ENCODE data around the gene MBOAT1.
A peak's percentile ranks its signal among the peaks of the same experiment; 100 is the strongest.

MBOAT1 gene

GRCh38 chr6:20233007-20233730 is 20.9 kb upstream of the MBOAT1 start:
- DNase-seq, result no peak

GRCh38 chr6:20232188-20232587 is 19.9 kb upstream of the MBOAT1 start:
- no peak for DNase-seq

GRCh38 chr6:20230401-20231119 is 18.3 kb upstream of the MBOAT1 start:
- no peak for DNase-seq

GRCh38 chr6:20229881-20230280 is 17.6 kb upstream of the MBOAT1 start:
- DNase-seq, result no peak

GRCh38 chr6:20227350-20227749 is 15.1 kb upstream of the MBOAT1 start:
- DNase-seq, result no peak

GRCh38 chr6:20223141-20223540 is 10.9 kb upstream of the MBOAT1 start:
- no peak for DNase-seq

- no peak for DNase-seq
These were observed 9.2 kb upstream of the MBOAT1 start for GRCh38 chr6:20221421-20221820.

- DNase-seq, result no peak
These were observed 8.1 kb upstream of the MBOAT1 start for GRCh38 chr6:20220359-20220758.

- DNase-seq, result no peak
These were observed 5.6 kb upstream of the MBOAT1 start for GRCh38 chr6:20217891-20218290.

- DNase-seq, result no peak
These were observed 5.1 kb upstream of the MBOAT1 start for GRCh38 chr6:20217324-20217855.

- no peak for DNase-seq
These were observed 3.0 kb upstream of the MBOAT1 start for GRCh38 chr6:20215310-20215709.

- DNase-seq, result no peak
These were observed 1.1 kb upstream of the MBOAT1 start for GRCh38 chr6:20213271-20213798.

GRCh38 chr6:20211941-20212391 is 303 bp downstream of the MBOAT1 start:
- peak; percentile 38 for DNase-seq

- DNase-seq, result no peak
These were observed 980 bp downstream of the MBOAT1 start for GRCh38 chr6:20211037-20211940.

GRCh38 chr6:20210158-20210557 is 2.1 kb downstream of the MBOAT1 start:
- DNase-seq, result no peak

- DNase-seq, result no peak
These were observed 3.4 kb downstream of the MBOAT1 start for GRCh38 chr6:20208687-20209378.

GRCh38 chr6:20207088-20207418 is 5.2 kb downstream of the MBOAT1 start:
- no peak for DNase-seq

GRCh38 chr6:20205722-20206161 is 6.5 kb downstream of the MBOAT1 start:
- no peak for DNase-seq

GRCh38 chr6:20204512-20204894 is 7.8 kb downstream of the MBOAT1 start:
- DNase-seq, result no peak

- DNase-seq, result no peak
These were observed 8.4 kb downstream of the MBOAT1 start for GRCh38 chr6:20203561-20204511.

- no peak for DNase-seq
These were observed 9.5 kb downstream of the MBOAT1 start for GRCh38 chr6:20202699-20203302.
